Activated effector memory CD4-positive, alpha-beta T cell treated with anti-CD3 and anti-CD28 coated beads, Interleukin-2, amount 50 U/mL, for 16 hours (primary cell): ENCODE data around the gene LIN7A.

ENCODE experiments used
- DNase-seq: peaks from one replicate; pipeline ENCODE4 v3.0.0-alpha.2; 2020

LIN7A gene

GRCh38 chr12:80937391-80938238 is at the start of gene LIN7A:
TSS of gene LIN7A (minus strand) at chr12:80937934. CDS start at chr12:80937722, 212 bp downstream.
- no peak for DNase-seq

- DNase-seq = no peak
These were observed 48.5 kb upstream of the LIN7A start for GRCh38 chr12:80986224-80986623.

- DNase-seq = no peak
These were observed 42.1 kb upstream of the LIN7A start for GRCh38 chr12:80979816-80980215.

GRCh38 chr12:80979251-80979650 is 41.5 kb upstream of the LIN7A start:
- DNase-seq = no peak

GRCh38 chr12:80977346-80977745 is 39.6 kb upstream of the LIN7A start:
- no peak for DNase-seq

- DNase-seq = no peak
These were observed 30.6 kb upstream of the LIN7A start for GRCh38 chr12:80968326-80968725.

GRCh38 chr12:80967565-80967964 is 29.8 kb upstream of the LIN7A start:
- no peak for DNase-seq

GRCh38 chr12:80966001-80966400 is 28.3 kb upstream of the LIN7A start:
- no peak for DNase-seq

GRCh38 chr12:80958162-80958561 is 20.4 kb upstream of the LIN7A start:
- DNase-seq = no peak

GRCh38 chr12:80954857-80955520 is 17.3 kb upstream of the LIN7A start:
- no peak for DNase-seq

GRCh38 chr12:80952443-80952842 is 14.7 kb upstream of the LIN7A start:
- DNase-seq = no peak

- no peak for DNase-seq
These were observed 8.9 kb upstream of the LIN7A start for GRCh38 chr12:80946591-80946990.

GRCh38 chr12:80943338-80943737 is 5.6 kb upstream of the LIN7A start:
- no peak for DNase-seq

GRCh38 chr12:80941916-80942315 is 4.2 kb upstream of the LIN7A start:
- no peak for DNase-seq

GRCh38 chr12:80939231-80939950 is 1.7 kb upstream of the LIN7A start:
- no peak for DNase-seq

GRCh38 chr12:80938397-80938796 is 663 bp upstream of the LIN7A start:
- no peak for DNase-seq

- no peak for DNase-seq
These were observed 918 bp downstream of the LIN7A start for GRCh38 chr12:80936642-80937390.

GRCh38 chr12:80936353-80936641 is 1.4 kb downstream of the LIN7A start:
- no peak for DNase-seq

- no peak for DNase-seq
These were observed 2.6 kb downstream of the LIN7A start for GRCh38 chr12:80935111-80935510.

GRCh38 chr12:80925983-80926382 is 11.8 kb downstream of the LIN7A start:
- no peak for DNase-seq

GRCh38 chr12:80925237-80925636 is 12.5 kb downstream of the LIN7A start:
- DNase-seq = no peak

GRCh38 chr12:80924437-80924836 is 13.3 kb downstream of the LIN7A start:
- DNase-seq = no peak

GRCh38 chr12:80920006-80920405 is 17.7 kb downstream of the LIN7A start:
- no peak for DNase-seq
